Aorta (tissue), 5 donors: ENCODE data around the gene WWOX. TPM values are rescaled to one million over a fixed set of nuclear protein-coding genes. Genes with fewer than 3 reads are reported as not detected.

Experiments
- ATAC-seq: fragments of 200-7000 bp; cut with Tn5 transposase; one replicate; pipeline ENCODE4 v1.9.1; 2022; ENCODE audit warnings: moderate library complexity; ENCODE audit not compliant: low FRiP score
- DNase-seq, 2 donors: peaks; one replicate each; pipeline ENCODE4 v3.0.0-alpha.2; 2020
- H3K27ac ChIP-seq, 2 donors: one replicate each; pipeline ENCODE4 v1.5.1; 2013; ENCODE audit warnings: low read length in 2 of 2, mild to moderate bottlenecking in 2 of 2, moderate library complexity in 2 of 2, control low read depth in 1 of 2, inconsistent platforms in 1 of 2, low read depth in 1 of 2
- H3K27me3 ChIP-seq, 2 donors: one replicate each; pipeline ENCODE4 v1.6.1; 2013; ENCODE audit warnings: control low read depth in 1 of 2, low read length in 1 of 2, mild to moderate bottlenecking in 1 of 2, moderate library complexity in 1 of 2; ENCODE audit not compliant: insufficient read depth in 2 of 2, control insufficient read depth in 1 of 2
- H3K36me3 ChIP-seq, 2 donors: one replicate each; pipeline ENCODE4 v1.6.1; 2013; ENCODE audit warnings: control low read depth in 1 of 2, low read length in 1 of 2, mild to moderate bottlenecking in 1 of 2; ENCODE audit not compliant: insufficient read depth in 2 of 2, control insufficient read depth in 1 of 2
- H3K4me1 ChIP-seq, 2 donors: one replicate each; pipeline ENCODE4 v1.6.1; 2013; ENCODE audit warnings: low read length in 2 of 2, control low read depth in 1 of 2, mild to moderate bottlenecking in 1 of 2, moderate library complexity in 1 of 2; ENCODE audit not compliant: insufficient read depth in 2 of 2, control insufficient read depth in 1 of 2
- H3K4me3 ChIP-seq, 2 donors: one replicate each; pipeline ENCODE4 v1.5.1; 2013; ENCODE audit warnings: low read length in 2 of 2, control low read depth in 1 of 2, mild to moderate bottlenecking in 1 of 2
- H3K9me3 ChIP-seq: one replicate; pipeline ENCODE4 v1.6.1; 2013; ENCODE audit warnings: mild to moderate bottlenecking, low read length; ENCODE audit not compliant: control insufficient read depth
- WGBS, 2 donors: extraction: QIAGEN DNeasy Blood & Tissue Kit; methylation state at CpG; one replicate each; pipeline ENCODE4 v1.1.7; 2013; 5-methylcytosine and 5-hydroxymethylcytosine counted together
- intact Hi-C, 2 donors: fragments of 100-400 bp; cut with DNase I; formaldehyde crosslinking; loops; one replicate each; pipeline versions ENCODE4 v1.14.2 to v1.15.0; 2022
- polyA plus RNA-seq, 2 donors: library from polyadenylated mRNA; stranded (reverse); fragments of 200-250 nt; gene quantifications; one replicate each; pipeline ENCODE4 v1.2.3, GENCODE V29; 2013
- total RNA-seq, 2 donors: library from RNA; stranded (reverse); fragmentation: NEBNext Ultra II Directional; extraction: Animal tissue kit (Norgen Biotek cat#: 25700); gene quantifications; one replicate each; pipeline ENCODE4 v1.2.1, GENCODE V29; 2021
- donor health status: healthy with polysubstance abuse.
- donor health status: Bipolar disorder and iron deficiency.
- donor health status: DM: no; HTN: no; CAD: no.
- donor health status: DM: no; HTN: no; CAD: no.
- donor health status: DM: yes; HTN: yes; CAD: no.

Gene WWOX
- total and polyA plus RNA-seq, 4 donors, result 11.2 to 30.9 (median 14.6) TPM

DNA sequence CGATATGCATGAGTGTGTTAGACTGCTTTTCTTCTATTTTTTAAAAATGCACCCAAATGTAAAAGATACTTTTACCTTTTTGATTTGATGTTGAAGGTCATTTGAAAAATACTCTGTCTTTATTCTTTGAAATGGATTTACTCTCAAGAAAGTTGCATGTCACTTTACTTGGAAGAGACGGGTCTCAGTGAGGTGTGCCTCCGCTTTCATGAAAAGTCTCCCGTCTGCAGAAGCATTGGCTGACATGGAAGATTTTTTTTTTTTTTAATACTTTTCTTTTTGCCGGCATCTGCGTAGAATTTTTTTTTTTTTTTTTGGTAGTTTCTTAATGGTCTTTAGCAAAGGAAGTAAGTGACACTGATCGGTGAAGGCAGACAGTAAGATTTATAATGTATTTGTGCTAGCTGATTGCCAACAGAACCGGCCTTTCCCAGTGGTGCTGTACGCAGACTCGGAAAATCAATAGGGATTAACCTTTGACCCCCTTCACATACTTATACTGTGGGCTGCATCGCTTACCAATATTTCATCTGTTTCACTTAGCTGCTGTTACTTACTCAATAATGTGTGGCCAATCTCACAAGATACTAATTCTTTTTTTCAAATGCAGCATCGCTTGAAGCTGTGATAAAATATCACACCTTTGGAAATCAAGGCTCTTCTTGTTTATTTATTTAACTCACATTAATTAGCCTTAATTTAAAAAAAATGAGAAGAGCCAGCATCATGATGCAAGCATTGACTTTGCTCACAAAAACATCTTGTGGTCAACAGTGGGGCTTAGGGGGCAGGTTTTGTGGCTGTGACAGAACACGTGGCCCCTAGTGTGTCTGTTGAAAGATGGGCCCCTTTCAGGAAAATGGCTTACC, 383.9 kb downstream of the WWOX start:
- Histone ChIP-seq H3K36me3 (no peaks in the 10 kb centered on the region), H3K27me3 (no peaks in the 10 kb centered on the region), H3K4me3 (no peak overlapping the region), H3K27ac (no peak overlapping the region), H3K4me1 (peaks cover 0 to 3% of the 10 kb centered on the region in 2 donors), H3K9me3 (no peaks in the 10 kb centered on the region)
- intact Hi-C loops, result no loop called here
- ATAC-seq, result no peak
- DNase-seq, result no peak
- 89 to 91% methylated on average over 13 of the region's 13 CpGs for WGBS, 2 donors

DNA sequence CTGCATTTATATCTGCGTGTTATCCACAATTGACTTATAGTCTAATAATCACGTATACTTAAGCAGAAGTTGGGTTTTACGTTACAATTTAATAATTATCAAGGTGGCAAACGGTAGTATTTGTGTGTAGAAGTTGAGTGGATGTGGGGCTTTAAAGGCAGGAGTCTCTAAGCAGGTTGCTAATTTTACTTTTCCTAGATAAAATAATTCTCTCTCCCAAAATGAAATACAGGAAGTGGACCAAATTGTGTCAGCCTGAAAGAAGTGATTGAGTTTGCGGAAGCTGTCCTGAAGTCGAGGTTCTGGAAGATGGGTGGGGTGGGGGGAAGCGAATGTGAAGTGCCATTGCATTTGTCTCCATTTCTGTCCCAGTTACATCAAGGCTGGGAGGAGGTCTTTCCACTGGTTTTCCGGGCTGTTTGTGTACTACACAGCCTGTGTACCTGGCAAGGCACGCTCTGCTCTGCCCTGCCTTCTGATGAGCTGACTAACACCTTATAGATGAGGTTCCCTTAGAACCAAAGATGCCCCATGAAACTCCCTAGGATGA, 385.1 kb downstream of the WWOX start:
- Histone ChIP-seq H3K4me1 (peaks cover 0 to 3% of the 10 kb centered on the region in 2 donors), H3K27ac (no peak overlapping the region)
- intact Hi-C loops, result no loop called here

DNA sequence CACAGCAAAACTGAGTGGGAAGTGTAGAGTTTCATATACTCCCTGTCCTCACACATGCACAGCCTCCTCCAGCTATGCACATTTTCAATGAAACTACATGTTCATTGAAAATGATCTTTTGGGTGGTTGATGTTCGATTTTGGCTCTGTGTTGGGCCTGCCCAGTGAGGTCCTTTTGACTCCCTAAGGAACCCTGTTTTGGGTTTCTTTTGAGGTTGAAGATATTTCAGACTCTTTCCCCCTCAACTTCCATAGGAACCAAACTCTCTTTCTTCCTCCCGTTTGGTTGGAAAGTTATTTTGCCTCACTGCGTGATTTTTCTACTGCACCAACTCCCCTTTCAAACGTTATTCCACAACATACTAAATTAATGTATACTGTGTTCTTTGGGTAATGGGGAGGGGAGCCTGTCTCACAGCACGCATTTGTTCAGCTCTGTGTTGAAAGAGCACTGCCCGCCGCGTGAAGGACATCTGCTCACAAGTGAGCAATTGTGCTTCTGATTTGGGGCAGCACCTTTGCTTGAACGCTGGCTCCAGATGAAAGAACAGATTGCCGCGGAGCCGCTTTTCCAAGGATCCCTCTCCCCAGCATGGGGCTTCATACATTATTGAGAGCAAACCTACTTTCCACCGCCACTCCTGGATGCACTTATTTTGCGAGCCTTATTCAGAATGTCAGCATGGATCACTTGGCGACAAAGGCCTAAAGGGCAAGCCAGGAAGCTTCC, 385.9 kb downstream of the WWOX start:
- Histone ChIP-seq H3K27me3 (no peaks in the 10 kb centered on the region), H3K4me1 (peaks cover 0 to 3% of the 10 kb centered on the region in 2 donors), H3K36me3 (no peaks in the 10 kb centered on the region), H3K9me3 (no peaks in the 10 kb centered on the region), H3K27ac (no peak overlapping the region), H3K4me3 (no peak overlapping the region)
- intact Hi-C loops, result no loop called here
- WGBS, 2 donors, result 72 to 78% methylated on average over 15 of the region's 15 CpGs
- DNase-seq (no peak), ATAC-seq (no peak)

More for the DNA sequence above, 385.1 kb downstream of the WWOX start:
- Histone ChIP-seq H3K27me3 (no peaks in the 10 kb centered on the region), H3K4me3 (no peak overlapping the region), H3K9me3 (no peaks in the 10 kb centered on the region), H3K36me3 (no peaks in the 10 kb centered on the region)
- ATAC-seq (no peak), DNase-seq (no peak)
- 93 to 94% methylated on average over 9 of the region's 9 CpGs for WGBS, 2 donors

DNA sequence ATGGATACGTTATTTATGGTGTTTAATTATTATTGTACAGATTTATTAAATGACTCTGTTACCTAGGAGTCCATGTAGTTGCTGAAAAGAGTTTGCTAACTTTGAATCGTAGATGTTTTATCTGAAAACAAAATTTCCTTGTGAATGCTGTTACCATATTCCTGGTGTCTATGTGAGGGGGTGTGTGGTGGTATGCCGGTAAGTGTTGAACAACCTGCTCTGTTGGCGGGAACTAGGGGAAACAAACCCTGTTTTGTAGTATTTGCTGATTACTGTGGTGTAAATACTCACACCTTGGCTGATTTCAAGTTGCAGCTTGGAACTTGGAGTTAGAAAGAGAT, 386.4 kb downstream of the WWOX start:
- no peak for DNase-seq
- no peak for ATAC-seq
- Histone ChIP-seq H3K36me3 (no peaks in the 10 kb centered on the region), H3K4me3 (no peak overlapping the region), H3K27me3 (no peaks in the 10 kb centered on the region), H3K9me3 (no peaks in the 10 kb centered on the region), H3K4me1 (peaks cover 3 to 4% of the 10 kb centered on the region in 2 donors), H3K27ac (no peak overlapping the region)
- intact Hi-C loops, result no loop called here
- 79 to 91% methylated on average over 4 of the region's 4 CpGs for WGBS, 2 donors

DNA sequence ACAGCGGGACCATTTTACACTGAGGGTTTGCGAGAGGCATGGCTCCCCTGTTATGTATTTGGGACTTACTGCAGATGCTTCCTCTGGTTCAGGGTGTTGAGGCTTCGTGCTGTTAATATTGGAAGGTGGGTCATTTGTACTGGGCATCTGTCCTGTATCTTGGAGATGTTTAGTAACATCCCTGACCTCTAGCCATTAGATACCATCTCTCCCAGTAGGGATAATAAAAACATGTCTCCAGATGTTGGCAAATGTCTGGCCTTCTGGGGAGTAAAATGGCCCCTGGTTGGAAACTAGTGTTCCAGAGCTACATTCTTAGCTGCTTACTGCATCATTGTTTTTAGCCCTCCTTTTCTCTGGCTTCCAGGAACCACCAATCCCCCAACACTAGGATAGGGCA, 388.0 kb downstream of the WWOX start:
- intact Hi-C loops, result no loop called here
- no peaks in the 10 kb centered on the region for H3K9me3 ChIP-seq
- H3K27me3 ChIP-seq, result no peaks in the 10 kb centered on the region
- peaks cover 4 to 8% of the 10 kb centered on the region in 2 donors for H3K4me1 ChIP-seq
- H3K4me3 ChIP-seq, result no peak overlapping the region
- DNase-seq (no peak), ATAC-seq (no peak)
- WGBS, 2 donors, result 99 to 100% methylated on average over 3 of the region's 3 CpGs
- no peaks in the 10 kb centered on the region for H3K36me3 ChIP-seq
- no peak overlapping the region for H3K27ac ChIP-seq

DNA sequence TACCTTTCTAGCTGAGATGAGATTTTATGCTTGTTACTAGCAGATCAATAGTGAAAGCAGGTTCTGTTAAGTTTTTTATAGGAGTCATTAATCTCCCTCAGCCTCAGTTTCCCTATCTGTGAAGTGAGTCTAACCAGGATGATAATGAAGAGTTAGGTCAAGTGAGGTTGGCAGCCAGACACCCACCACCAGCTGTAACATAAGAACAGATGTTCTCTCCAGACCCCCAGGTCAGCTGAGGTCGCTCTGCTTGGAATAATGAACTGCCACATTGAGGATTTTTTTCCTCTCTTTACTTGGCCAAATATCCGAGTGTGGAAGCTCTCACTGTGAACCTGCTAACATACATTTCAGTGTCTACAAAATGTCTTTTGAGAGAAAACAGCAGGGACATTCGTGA, 389.6 kb downstream of the WWOX start:
- WGBS, 2 donors, result 46 to 50% methylated on average over 3 of the region's 3 CpGs
- no peaks in the 10 kb centered on the region for H3K9me3 ChIP-seq
- no peaks in the 10 kb centered on the region for H3K27me3 ChIP-seq
- no peak overlapping the region for H3K4me3 ChIP-seq
- intact Hi-C loops, result no loop called here
- H3K4me1 ChIP-seq, result peaks cover 4 to 8% of the 10 kb centered on the region in 2 donors
- H3K36me3 ChIP-seq, result no peaks in the 10 kb centered on the region
- DNase-seq (no peak), ATAC-seq (no peak)
- H3K27ac ChIP-seq, result no peak overlapping the region

DNA sequence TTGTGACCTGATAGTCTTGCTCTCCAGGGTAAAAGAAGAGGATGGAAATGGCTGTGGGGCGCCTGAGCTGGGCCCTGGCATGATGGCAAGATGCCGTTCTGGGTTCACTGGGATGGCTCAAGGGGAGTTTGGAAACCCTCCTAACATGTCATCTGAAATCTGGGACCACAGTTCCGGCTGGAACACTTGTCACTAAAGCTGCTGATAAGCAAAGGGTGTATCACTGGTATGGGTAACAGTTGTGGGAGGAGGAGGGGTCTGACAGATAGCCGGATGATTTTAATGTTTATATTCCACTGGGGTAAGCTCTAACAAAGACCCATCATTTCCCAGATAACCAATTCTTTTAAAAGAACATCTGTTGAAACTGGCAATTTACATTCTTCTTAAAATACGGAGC, 390.2 kb downstream of the WWOX start:
- H3K27ac ChIP-seq, result no peak overlapping the region
- H3K27me3 ChIP-seq, result no peaks in the 10 kb centered on the region
- H3K4me1 ChIP-seq, result peaks cover 4 to 8% of the 10 kb centered on the region in 2 donors
- intact Hi-C loops, result no loop called here
- DNase-seq (no peak), ATAC-seq (no peak)
- WGBS, 2 donors, result 88 to 89% methylated on average over 5 of the region's 5 CpGs
- H3K36me3 ChIP-seq, result no peaks in the 10 kb centered on the region
- H3K4me3 ChIP-seq, result no peak overlapping the region
- H3K9me3 ChIP-seq, result no peaks in the 10 kb centered on the region

DNA sequence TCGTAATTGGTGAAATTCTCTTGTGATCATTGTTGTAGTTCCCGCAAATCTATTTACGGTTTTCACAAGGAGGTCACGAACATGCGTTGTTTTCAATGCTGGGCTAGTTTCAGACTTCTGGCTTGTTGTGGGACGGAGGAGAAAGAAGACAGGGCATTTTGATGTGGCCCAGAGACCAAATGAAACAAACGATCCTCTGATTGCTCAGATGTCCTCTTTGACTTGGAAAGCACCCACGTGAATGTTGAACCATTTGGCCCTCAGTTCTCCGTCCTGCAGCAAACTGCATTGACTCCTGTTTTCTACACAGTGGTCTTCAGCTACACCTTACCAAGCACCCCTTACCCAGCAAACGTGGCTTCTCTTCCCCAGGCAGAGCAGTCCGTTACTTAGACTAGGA, 391.0 kb downstream of the WWOX start:
- ATAC-seq (no peak), DNase-seq (no peak)
- Histone ChIP-seq H3K36me3 (no peaks in the 10 kb centered on the region), H3K9me3 (no peaks in the 10 kb centered on the region), H3K4me1 (peaks cover 4 to 8% of the 10 kb centered on the region in 2 donors), H3K27ac (no peak overlapping the region), H3K27me3 (no peaks in the 10 kb centered on the region), H3K4me3 (no peak overlapping the region)
- 80 to 84% methylated on average over 11 of the region's 11 CpGs for WGBS, 2 donors
- intact Hi-C loops, result no loop called here
